ENCODE measurements around the gene DICER1.

DNA sequence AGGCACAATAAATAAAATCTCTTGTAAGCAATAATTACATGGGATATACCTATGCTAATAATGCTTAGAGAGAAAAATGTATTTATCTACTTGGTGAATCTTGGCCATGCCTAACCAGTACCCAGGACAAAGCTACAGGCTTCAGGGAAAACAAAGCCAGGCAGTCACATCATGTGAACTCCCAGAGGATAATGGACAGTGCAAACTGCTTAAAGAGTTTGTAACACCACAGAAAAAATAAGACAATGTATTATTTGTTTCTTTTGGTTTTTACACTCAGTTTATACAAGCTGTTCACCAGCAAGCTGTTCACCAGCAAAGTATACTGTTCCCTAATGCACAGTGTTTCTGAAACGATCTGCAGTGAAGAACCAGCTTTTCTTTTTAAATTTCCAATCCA is 38.0 kb downstream of the DICER1 start:
- TF ChIP-seq, protein P1, sequence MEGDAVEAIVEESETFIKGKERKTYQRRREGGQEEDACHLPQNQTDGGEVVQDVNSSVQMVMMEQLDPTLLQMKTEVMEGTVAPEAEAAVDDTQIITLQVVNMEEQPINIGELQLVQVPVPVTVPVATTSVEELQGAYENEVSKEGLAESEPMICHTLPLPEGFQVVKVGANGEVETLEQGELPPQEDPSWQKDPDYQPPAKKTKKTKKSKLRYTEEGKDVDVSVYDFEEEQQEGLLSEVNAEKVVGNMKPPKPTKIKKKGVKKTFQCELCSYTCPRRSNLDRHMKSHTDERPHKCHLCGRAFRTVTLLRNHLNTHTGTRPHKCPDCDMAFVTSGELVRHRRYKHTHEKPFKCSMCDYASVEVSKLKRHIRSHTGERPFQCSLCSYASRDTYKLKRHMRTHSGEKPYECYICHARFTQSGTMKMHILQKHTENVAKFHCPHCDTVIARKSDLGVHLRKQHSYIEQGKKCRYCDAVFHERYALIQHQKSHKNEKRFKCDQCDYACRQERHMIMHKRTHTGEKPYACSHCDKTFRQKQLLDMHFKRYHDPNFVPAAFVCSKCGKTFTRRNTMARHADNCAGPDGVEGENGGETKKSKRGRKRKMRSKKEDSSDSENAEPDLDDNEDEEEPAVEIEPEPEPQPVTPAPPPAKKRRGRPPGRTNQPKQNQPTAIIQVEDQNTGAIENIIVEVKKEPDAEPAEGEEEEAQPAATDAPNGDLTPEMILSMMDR (IDR thresholded peaks at IDR 0.05), result no peak
- TF ChIP-seq ZFX (IDR thresholded peaks at IDR 0.05; ENCODE audit: borderline replicate concordance), result no peak
